ENCODE data around the gene NFATC2IP.

The NFATC2IP gene

GRCh38 chr16:28982418-28982817 lies 31.7 kb downstream of the NFATC2IP start:
- Histone ChIP-seq H4K5ac (ENCODE audit: low read length) (no peak overlapping the region), H2BK5ac (ENCODE audit: low read length) (no peak overlapping the region), H3K27me3 (ENCODE audit: insufficient read depth, low read length, poor library complexity) (no peaks in the 10 kb centered on the region), H3K36me3 (ENCODE audit: control insufficient read depth, insufficient read depth, low read length) (no peaks in the 10 kb centered on the region), H3K4ac (ENCODE audit: low read depth, low read length) (no peak overlapping the region), H3K56ac (ENCODE audit: low read length) (no peak overlapping the region), H3K4me3 (ENCODE audit: low read length) (no peak overlapping the region), H3K4me1 (ENCODE audit: control insufficient read depth, low read depth, low read length) (no peaks in the 10 kb centered on the region), H2BK15ac (replicated peaks; ENCODE audit: low read depth) (no peak overlapping the region), H3K18ac (ENCODE audit: low read length) (no peak overlapping the region), H3K9ac (ENCODE audit: low read length) (no peak overlapping the region), H3K4me2 (ENCODE audit: low read length) (no peak overlapping the region), H3K79me2 (ENCODE audit: control insufficient read depth, insufficient read depth, low read length) (no peaks in the 10 kb centered on the region), H2BK120ac (ENCODE audit: low read depth, low read length) (no peak overlapping the region), H4K8ac (ENCODE audit: low read depth, low read length) (no peak overlapping the region), H3K27ac (ENCODE audit: low read depth, low read length) (no peak overlapping the region), H3K79me1 (ENCODE audit: low read length) (no peaks in the 10 kb centered on the region), H2AK5ac (ENCODE audit: low read length) (no peak overlapping the region), H3K23ac (ENCODE audit: low read length) (no peak overlapping the region)
- no peak for DNase-seq
- no CpG with 5 or more reads among the region's 10 CpGs for WGBS (ENCODE audit: extremely low coverage, insufficient coverage, low lambda C conversion rate)

- H2BK5ac ChIP-seq (ENCODE audit: low read length), result no peak overlapping the region
- H3K4me3 ChIP-seq (ENCODE audit: low read length), result no peak overlapping the region
- H3K4me1 ChIP-seq (ENCODE audit: control insufficient read depth, low read depth, low read length), result no peaks in the 10 kb centered on the region
- no peak for DNase-seq
- H3K27me3 ChIP-seq (ENCODE audit: insufficient read depth, low read length, poor library complexity), result no peaks in the 10 kb centered on the region
- no peak overlapping the region for H3K23ac ChIP-seq (ENCODE audit: low read length)
- H2AK5ac ChIP-seq (ENCODE audit: low read length), result no peak overlapping the region
- H4K8ac ChIP-seq (ENCODE audit: low read depth, low read length), result no peak overlapping the region
- H4K5ac ChIP-seq (ENCODE audit: low read length), result no peak overlapping the region
- H3K4ac ChIP-seq (ENCODE audit: low read depth, low read length), result no peak overlapping the region
- H3K18ac ChIP-seq (ENCODE audit: low read length), result no peak overlapping the region
- H3K9ac ChIP-seq (ENCODE audit: low read length), result no peak overlapping the region
- H3K4me2 ChIP-seq (ENCODE audit: low read length), result no peak overlapping the region
- H3K79me1 ChIP-seq (ENCODE audit: low read length), result no peaks in the 10 kb centered on the region
- no CpG with 5 or more reads among the region's 11 CpGs for WGBS (ENCODE audit: extremely low coverage, insufficient coverage, low lambda C conversion rate)
- H3K56ac ChIP-seq (ENCODE audit: low read length), result no peak overlapping the region
- H3K36me3 ChIP-seq (ENCODE audit: control insufficient read depth, insufficient read depth, low read length), result no peaks in the 10 kb centered on the region
- H2BK120ac ChIP-seq (ENCODE audit: low read depth, low read length), result no peak overlapping the region
- H2BK15ac ChIP-seq (replicated peaks; ENCODE audit: low read depth), result no peak overlapping the region
- H3K27ac ChIP-seq (ENCODE audit: low read depth, low read length), result no peak overlapping the region
- H3K79me2 ChIP-seq (ENCODE audit: control insufficient read depth, insufficient read depth, low read length), result no peaks in the 10 kb centered on the region
These were observed 32.2 kb downstream of the NFATC2IP start for GRCh38 chr16:28982949-28983348.

GRCh38 chr16:28983644-28984043 lies 32.9 kb downstream of the NFATC2IP start:
- H3K79me1 ChIP-seq (ENCODE audit: low read length), result no peaks in the 10 kb centered on the region
- H3K27ac ChIP-seq (ENCODE audit: low read depth, low read length), result no peak overlapping the region
- no peak for DNase-seq
- H3K27me3 ChIP-seq (ENCODE audit: insufficient read depth, low read length, poor library complexity), result no peaks in the 10 kb centered on the region
- no peak overlapping the region for H3K4me2 ChIP-seq (ENCODE audit: low read length)
- no peak overlapping the region for H4K5ac ChIP-seq (ENCODE audit: low read length)
- no peaks in the 10 kb centered on the region for H3K4me1 ChIP-seq (ENCODE audit: control insufficient read depth, low read depth, low read length)
- no peak overlapping the region for H3K23ac ChIP-seq (ENCODE audit: low read length)
- no peak overlapping the region for H2AK5ac ChIP-seq (ENCODE audit: low read length)
- H3K56ac ChIP-seq (ENCODE audit: low read length), result no peak overlapping the region
- no peak overlapping the region for H3K4me3 ChIP-seq (ENCODE audit: low read length)
- no peak overlapping the region for H2BK15ac ChIP-seq (replicated peaks; ENCODE audit: low read depth)
- WGBS (ENCODE audit: extremely low coverage, insufficient coverage, low lambda C conversion rate), result no CpG with 5 or more reads among the region's 18 CpGs
- H3K18ac ChIP-seq (ENCODE audit: low read length), result no peak overlapping the region
- no peak overlapping the region for H2BK120ac ChIP-seq (ENCODE audit: low read depth, low read length)
- no peak overlapping the region for H3K9ac ChIP-seq (ENCODE audit: low read length)
- no peak overlapping the region for H4K8ac ChIP-seq (ENCODE audit: low read depth, low read length)
- H3K79me2 ChIP-seq (ENCODE audit: control insufficient read depth, insufficient read depth, low read length), result no peaks in the 10 kb centered on the region
- H3K36me3 ChIP-seq (ENCODE audit: control insufficient read depth, insufficient read depth, low read length), result no peaks in the 10 kb centered on the region
- no peak overlapping the region for H2BK5ac ChIP-seq (ENCODE audit: low read length)
- no peak overlapping the region for H3K4ac ChIP-seq (ENCODE audit: low read depth, low read length)

- Histone ChIP-seq H2BK15ac (replicated peaks; ENCODE audit: low read depth) (no peak overlapping the region), H3K56ac (ENCODE audit: low read length) (no peak overlapping the region), H3K4me2 (ENCODE audit: low read length) (no peak overlapping the region), H3K18ac (ENCODE audit: low read length) (no peak overlapping the region), H4K8ac (ENCODE audit: low read depth, low read length) (no peak overlapping the region), H3K23ac (ENCODE audit: low read length) (no peak overlapping the region), H3K4me3 (ENCODE audit: low read length) (no peak overlapping the region), H3K4me1 (ENCODE audit: control insufficient read depth, low read depth, low read length) (no peaks in the 10 kb centered on the region), H3K27ac (ENCODE audit: low read depth, low read length) (no peak overlapping the region), H3K9ac (ENCODE audit: low read length) (no peak overlapping the region), H3K79me1 (ENCODE audit: low read length) (no peaks in the 10 kb centered on the region), H3K36me3 (ENCODE audit: control insufficient read depth, insufficient read depth, low read length) (no peaks in the 10 kb centered on the region), H3K79me2 (ENCODE audit: control insufficient read depth, insufficient read depth, low read length) (no peaks in the 10 kb centered on the region), H4K5ac (ENCODE audit: low read length) (no peak overlapping the region), H3K27me3 (ENCODE audit: insufficient read depth, low read length, poor library complexity) (no peaks in the 10 kb centered on the region), H2BK120ac (ENCODE audit: low read depth, low read length) (no peak overlapping the region), H3K4ac (ENCODE audit: low read depth, low read length) (no peak overlapping the region), H2BK5ac (ENCODE audit: low read length) (no peak overlapping the region), H2AK5ac (ENCODE audit: low read length) (no peak overlapping the region)
- WGBS (ENCODE audit: extremely low coverage, insufficient coverage, low lambda C conversion rate), result no CpG with 5 or more reads among the region's 12 CpGs
- no peak for DNase-seq
These were observed 33.4 kb downstream of the NFATC2IP start for GRCh38 chr16:28984091-28984490.

GRCh38 chr16:28984619-28985135 lies 33.9 kb downstream of the NFATC2IP start, which contains the start of gene LAT:
LAT (plus strand) TSS chr16:28985052; CDS start chr16:28985418, 366 bp downstream.
- H3K23ac ChIP-seq (ENCODE audit: low read length), result no peak within 1 kb of the TSS
- no peak within 1 kb of the TSS for H2BK15ac ChIP-seq (replicated peaks; ENCODE audit: low read depth)
- no peak within 1 kb of the TSS for H4K8ac ChIP-seq (ENCODE audit: low read depth, low read length)
- no peak within 1 kb of the TSS for H3K27ac ChIP-seq (ENCODE audit: low read depth, low read length)
- H3K4me2 ChIP-seq (ENCODE audit: low read length), result no peak within 1 kb of the TSS
- H3K27me3 ChIP-seq (ENCODE audit: insufficient read depth, low read length, poor library complexity), result no peaks in the 10 kb centered on the region
- H2BK120ac ChIP-seq (ENCODE audit: low read depth, low read length), result no peak within 1 kb of the TSS
- no peak within 1 kb of the TSS for H3K4ac ChIP-seq (ENCODE audit: low read depth, low read length)
- no peaks in the 10 kb centered on the region for H3K79me1 ChIP-seq (ENCODE audit: low read length)
- H3K4me3 ChIP-seq (ENCODE audit: low read length), result no peak within 1 kb of the TSS
- H3K79me2 ChIP-seq (ENCODE audit: control insufficient read depth, insufficient read depth, low read length), result no peaks in the 10 kb centered on the region
- DNase-seq, result no peak
- no peak within 1 kb of the TSS for H2BK5ac ChIP-seq (ENCODE audit: low read length)
- H3K18ac ChIP-seq (ENCODE audit: low read length), result no peak within 1 kb of the TSS
- H3K9ac ChIP-seq (ENCODE audit: low read length), result no peak within 1 kb of the TSS
- H3K56ac ChIP-seq (ENCODE audit: low read length), result no peak within 1 kb of the TSS
- H4K5ac ChIP-seq (ENCODE audit: low read length), result no peak within 1 kb of the TSS
- H2AK5ac ChIP-seq (ENCODE audit: low read length), result no peak within 1 kb of the TSS
- WGBS (ENCODE audit: extremely low coverage, insufficient coverage, low lambda C conversion rate), result no CpG with 5 or more reads among the region's 24 CpGs
- H3K36me3 ChIP-seq (ENCODE audit: control insufficient read depth, insufficient read depth, low read length), result no peaks in the 10 kb centered on the region
- no peaks in the 10 kb centered on the region for H3K4me1 ChIP-seq (ENCODE audit: control insufficient read depth, low read depth, low read length)
